ENCODE data around the gene ETV2. TPM values are rescaled to one million over a fixed set of nuclear protein-coding genes. Genes with fewer than 3 reads are reported as not detected.
"Not testable (repeated sequence)": the region's sequence is repeated elsewhere in the genome, so short reads cannot be mapped to it uniquely, and the experiment has no call there.

Gene ETV2
- total RNA-seq, 1 donor from 2014 or later, result 1.3 TPM

DNA sequence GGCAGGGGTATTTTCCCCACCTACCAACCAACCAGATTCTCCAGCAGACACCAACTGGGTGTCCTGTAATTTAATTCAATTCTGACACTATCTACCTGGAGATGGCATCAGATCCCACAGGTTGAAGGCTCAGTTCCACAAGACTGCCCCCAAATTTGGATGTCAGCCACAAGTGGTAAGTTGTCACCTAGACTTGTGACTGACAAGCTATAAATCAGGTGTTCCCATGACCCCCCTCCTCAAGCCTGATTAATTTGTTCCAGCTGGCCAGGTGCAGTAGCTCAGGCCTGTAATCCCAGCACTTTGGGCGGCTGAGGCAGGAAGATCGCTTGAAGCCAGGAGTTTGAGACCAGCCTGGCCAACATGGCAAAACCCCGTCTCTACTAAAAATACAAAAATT, 39.6 kb upstream of the ETV2 start:
- Mint-ChIP-seq H3K4me3 (ENCODE audit: unreplicated experiment) (no peak overlapping the region), H3K27ac (ENCODE audit: unreplicated experiment) (no peak overlapping the region), H3K9me3 (ENCODE audit: unreplicated experiment) (no peaks in the 10 kb centered on the region), H3K4me1 (ENCODE audit: unreplicated experiment) (peaks cover 1% of the 10 kb centered on the region), H3K27me3 (ENCODE audit: unreplicated experiment) (peaks cover 7% of the 10 kb centered on the region), H3K36me3 (ENCODE audit: unreplicated experiment) (no peaks in the 10 kb centered on the region)
- TF ChIP-seq, protein P1, sequence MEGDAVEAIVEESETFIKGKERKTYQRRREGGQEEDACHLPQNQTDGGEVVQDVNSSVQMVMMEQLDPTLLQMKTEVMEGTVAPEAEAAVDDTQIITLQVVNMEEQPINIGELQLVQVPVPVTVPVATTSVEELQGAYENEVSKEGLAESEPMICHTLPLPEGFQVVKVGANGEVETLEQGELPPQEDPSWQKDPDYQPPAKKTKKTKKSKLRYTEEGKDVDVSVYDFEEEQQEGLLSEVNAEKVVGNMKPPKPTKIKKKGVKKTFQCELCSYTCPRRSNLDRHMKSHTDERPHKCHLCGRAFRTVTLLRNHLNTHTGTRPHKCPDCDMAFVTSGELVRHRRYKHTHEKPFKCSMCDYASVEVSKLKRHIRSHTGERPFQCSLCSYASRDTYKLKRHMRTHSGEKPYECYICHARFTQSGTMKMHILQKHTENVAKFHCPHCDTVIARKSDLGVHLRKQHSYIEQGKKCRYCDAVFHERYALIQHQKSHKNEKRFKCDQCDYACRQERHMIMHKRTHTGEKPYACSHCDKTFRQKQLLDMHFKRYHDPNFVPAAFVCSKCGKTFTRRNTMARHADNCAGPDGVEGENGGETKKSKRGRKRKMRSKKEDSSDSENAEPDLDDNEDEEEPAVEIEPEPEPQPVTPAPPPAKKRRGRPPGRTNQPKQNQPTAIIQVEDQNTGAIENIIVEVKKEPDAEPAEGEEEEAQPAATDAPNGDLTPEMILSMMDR (IDR thresholded peaks at IDR 0.05), result no peak
- DNase-seq (ENCODE audit: extremely low spot score, unreplicated experiment), result no peak

GRCh38 chr19:35604436-35604835, 37.1 kb upstream of the ETV2 start:
- H3K27ac Mint-ChIP-seq (ENCODE audit: unreplicated experiment); H3K36me3 Mint-ChIP-seq (ENCODE audit: unreplicated experiment); H3K27me3 Mint-ChIP-seq (ENCODE audit: unreplicated experiment); H3K4me1 Mint-ChIP-seq (ENCODE audit: unreplicated experiment); DNase-seq (ENCODE audit: extremely low spot score, unreplicated experiment); H3K4me3 Mint-ChIP-seq (ENCODE audit: unreplicated experiment): not testable (repeated sequence)
- H3K9me3 Mint-ChIP-seq (ENCODE audit: unreplicated experiment), result peaks cover 13% of the 10 kb centered on the region

DNA sequence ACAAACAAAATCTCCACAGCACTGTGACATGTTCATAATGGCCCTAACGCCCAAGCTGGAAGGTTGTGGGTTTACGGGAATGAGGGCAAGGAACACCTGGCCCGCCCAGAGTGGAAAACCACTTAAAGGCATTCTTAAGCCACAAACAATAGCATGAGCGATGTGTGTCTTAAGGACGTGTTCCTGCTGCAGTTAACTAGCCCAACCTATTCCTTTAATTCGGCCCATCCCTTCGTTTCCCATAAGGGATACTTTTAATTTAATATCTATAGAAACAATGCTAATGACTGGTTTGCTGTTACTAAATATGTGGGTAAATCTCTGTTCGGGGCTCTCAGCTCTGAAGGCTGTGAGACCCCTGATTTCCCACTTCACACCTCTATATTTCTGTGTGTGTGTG, 34.4 kb upstream of the ETV2 start:
- not testable (repeated sequence) for H3K4me3 Mint-ChIP-seq (ENCODE audit: unreplicated experiment); H3K27me3 Mint-ChIP-seq (ENCODE audit: unreplicated experiment); H3K4me1 Mint-ChIP-seq (ENCODE audit: unreplicated experiment); H3K27ac Mint-ChIP-seq (ENCODE audit: unreplicated experiment); DNase-seq (ENCODE audit: extremely low spot score, unreplicated experiment); H3K36me3 Mint-ChIP-seq (ENCODE audit: unreplicated experiment)
- peaks cover 13% of the 10 kb centered on the region for H3K9me3 Mint-ChIP-seq (ENCODE audit: unreplicated experiment)

GRCh38 chr19:35607661-35608060, 33.9 kb upstream of the ETV2 start:
- no peak overlapping the region for H3K27ac Mint-ChIP-seq (ENCODE audit: unreplicated experiment)
- H3K4me3 Mint-ChIP-seq (ENCODE audit: unreplicated experiment), result no peak overlapping the region
- peaks cover 7% of the 10 kb centered on the region for H3K4me1 Mint-ChIP-seq (ENCODE audit: unreplicated experiment)
- no peak for DNase-seq (ENCODE audit: extremely low spot score, unreplicated experiment)
- TF ChIP-seq, protein P1 (IDR thresholded peaks at IDR 0.05), result no peak
- H3K9me3 Mint-ChIP-seq (ENCODE audit: unreplicated experiment), result peaks cover 13% of the 10 kb centered on the region
- H3K36me3 Mint-ChIP-seq (ENCODE audit: unreplicated experiment), result no peaks in the 10 kb centered on the region
- peaks cover 3% of the 10 kb centered on the region for H3K27me3 Mint-ChIP-seq (ENCODE audit: unreplicated experiment)

DNA sequence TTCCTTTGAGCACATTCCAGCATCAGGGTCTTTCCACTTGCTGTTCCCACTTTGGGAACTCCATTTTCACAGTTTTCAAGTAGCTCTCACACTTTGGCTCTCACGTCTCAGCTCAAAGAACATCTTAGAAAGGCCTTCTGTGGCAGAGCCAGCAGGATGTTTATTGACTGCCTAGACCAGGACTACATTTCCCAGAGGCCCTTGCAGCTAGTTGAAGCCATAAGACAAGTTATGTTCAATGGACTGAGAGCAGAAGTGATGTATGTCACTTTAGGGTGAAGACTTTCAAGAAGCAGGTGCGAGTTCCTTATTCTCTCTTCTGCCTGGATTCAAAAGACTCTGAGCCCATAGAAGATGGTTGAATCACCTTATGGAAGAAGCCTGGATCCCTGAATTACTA, 33.3 kb upstream of the ETV2 start:
- Mint-ChIP-seq H3K36me3 (ENCODE audit: unreplicated experiment) (no peaks in the 10 kb centered on the region), H3K9me3 (ENCODE audit: unreplicated experiment) (peaks cover 13% of the 10 kb centered on the region), H3K27me3 (ENCODE audit: unreplicated experiment) (peaks cover 3% of the 10 kb centered on the region), H3K4me1 (ENCODE audit: unreplicated experiment) (peaks cover 7% of the 10 kb centered on the region), H3K4me3 (ENCODE audit: unreplicated experiment) (no peak overlapping the region), H3K27ac (ENCODE audit: unreplicated experiment) (no peak overlapping the region)
- TF ChIP-seq, protein P1 (IDR thresholded peaks at IDR 0.05), result no peak
- no peak for DNase-seq (ENCODE audit: extremely low spot score, unreplicated experiment)

DNA sequence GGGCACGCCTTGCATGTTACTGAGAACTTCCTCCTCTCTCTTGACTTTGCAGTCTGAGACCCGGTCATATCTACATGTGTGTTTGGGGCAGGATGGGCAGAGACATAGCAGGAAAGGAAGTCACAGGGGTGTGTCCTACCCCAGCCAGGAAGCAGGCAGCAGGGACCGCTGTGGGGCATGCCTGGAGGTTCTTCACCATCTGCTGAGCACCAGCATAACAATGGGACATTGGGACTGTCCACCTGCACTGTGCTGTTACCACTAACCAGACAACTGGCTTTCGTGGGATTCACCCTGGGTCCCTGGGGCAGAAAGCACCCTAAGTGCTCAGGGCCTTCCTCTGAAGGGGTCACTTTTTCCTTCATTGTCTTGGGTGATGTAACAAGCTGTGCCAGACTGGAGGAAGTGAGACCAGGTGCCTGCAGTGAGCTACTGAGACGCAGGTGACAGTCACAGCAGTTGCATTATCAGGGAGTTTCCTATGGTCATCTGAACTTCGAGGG, 31.6 kb upstream of the ETV2 start:
- Mint-ChIP-seq H3K4me1 (ENCODE audit: unreplicated experiment) (peaks cover 10% of the 10 kb centered on the region), H3K27me3 (ENCODE audit: unreplicated experiment) (no peaks in the 10 kb centered on the region), H3K4me3 (ENCODE audit: unreplicated experiment) (no peak overlapping the region), H3K36me3 (ENCODE audit: unreplicated experiment) (no peaks in the 10 kb centered on the region), H3K9me3 (ENCODE audit: unreplicated experiment) (peaks cover 13% of the 10 kb centered on the region), H3K27ac (ENCODE audit: unreplicated experiment) (no peak overlapping the region)
- no peak for DNase-seq (ENCODE audit: extremely low spot score, unreplicated experiment)
- TF ChIP-seq, protein P1 (IDR thresholded peaks at IDR 0.05), result no peak

Measured in osteocyte (in vitro differentiated cells).